KG1 (cell line): ENCODE measurements around the gene SALL1.

Experiments
- DNase-seq: peaks from one replicate; lab custom pipeline; 2025; lab: John Stamatoyannopoulos, UW

SALL1 gene

GRCh38 chr16:51150888-51151320, at the start of gene SALL1:
TSS of gene SALL1 (minus strand) at chr16:51151270. CDS start at chr16:51151241, 29 bp downstream.
- DNase-seq = no peak

- DNase-seq = no peak
Observed at GRCh38 chr16:51200793-51201192, 49.7 kb upstream of the SALL1 start.

- DNase-seq = no peak
Observed at GRCh38 chr16:51197953-51198748, 47.1 kb upstream of the SALL1 start.

GRCh38 chr16:51193879-51194278, 42.8 kb upstream of the SALL1 start:
- no peak for DNase-seq

- no peak for DNase-seq
Observed at GRCh38 chr16:51184702-51185433, 33.8 kb upstream of the SALL1 start.

GRCh38 chr16:51181503-51181811, 30.4 kb upstream of the SALL1 start:
- DNase-seq = no peak

GRCh38 chr16:51180719-51181502, 29.8 kb upstream of the SALL1 start:
- no peak for DNase-seq

- no peak for DNase-seq
Observed at GRCh38 chr16:51175081-51175480, 24.0 kb upstream of the SALL1 start.

GRCh38 chr16:51172368-51172767, 21.3 kb upstream of the SALL1 start:
- DNase-seq = no peak

GRCh38 chr16:51168755-51169154, 17.7 kb upstream of the SALL1 start:
- DNase-seq = no peak

GRCh38 chr16:51167170-51167895, 16.3 kb upstream of the SALL1 start:
- no peak for DNase-seq

- no peak for DNase-seq
Observed at GRCh38 chr16:51166541-51166940, 15.5 kb upstream of the SALL1 start.

- DNase-seq = no peak
Observed at GRCh38 chr16:51166091-51166490, 15.0 kb upstream of the SALL1 start.

GRCh38 chr16:51165043-51165442, 14.0 kb upstream of the SALL1 start:
- no peak for DNase-seq

- no peak for DNase-seq
Observed at GRCh38 chr16:51164574-51164973, 13.5 kb upstream of the SALL1 start.

GRCh38 chr16:51163894-51164566, 13.0 kb upstream of the SALL1 start:
- no peak for DNase-seq

GRCh38 chr16:51163366-51163765, 12.3 kb upstream of the SALL1 start:
- no peak for DNase-seq

GRCh38 chr16:51161440-51162195, 10.5 kb upstream of the SALL1 start:
- no peak for DNase-seq

GRCh38 chr16:51159865-51160264, 8.8 kb upstream of the SALL1 start:
- DNase-seq = no peak

- DNase-seq = no peak
Observed at GRCh38 chr16:51159296-51159695, 8.2 kb upstream of the SALL1 start.

GRCh38 chr16:51157698-51158097, 6.6 kb upstream of the SALL1 start:
- no peak for DNase-seq
